Upper lobe of left lung (tissue), 6 donors: ENCODE measurements around the gene SPINK5. TPM values are rescaled to one million over a fixed set of nuclear protein-coding genes. Genes with fewer than 3 reads are reported as not detected.

Experiments used
- ATAC-seq, 2 donors: fragments of 200-7000 bp; cut with Tn5 transposase; one replicate each; pipeline ENCODE4 v1.9.1; 2022; ENCODE audit warnings: mild to moderate bottlenecking in 2 of 2, moderate library complexity in 2 of 2; ENCODE audit not compliant: low FRiP score in 2 of 2
- DNase-seq, 2 donors: peaks; one replicate each; pipeline ENCODE4 v3.0.0-alpha.2; 2019 to 2020
- H3K27ac ChIP-seq, 4 donors: fragments of 200-600 bp; sonication (generic); one replicate each; pipeline ENCODE4 v1.5.1; 2016 to 2019
- H3K27me3 ChIP-seq, 4 donors: fragments of 200-600 bp; sonication (generic); one replicate each; pipeline ENCODE4 v1.5.1; 2017 to 2019
- H3K36me3 ChIP-seq, 4 donors: fragments of 200-600 bp; sonication (generic); one replicate each; pipeline ENCODE4 v1.5.1; 2016 to 2019
- H3K4me1 ChIP-seq, 4 donors: fragments of 200-600 bp; sonication (generic); one replicate each; pipeline ENCODE4 v1.5.1; 2018 to 2019
- H3K4me3 ChIP-seq, 4 donors: fragments of 200-600 bp; sonication (generic); one replicate each; pipeline ENCODE4 v1.5.1; 2017 to 2019; ENCODE audit warnings: mild to moderate bottlenecking in 2 of 4, moderate library complexity in 1 of 4
- H3K9me3 ChIP-seq, 4 donors: fragments of 200-600 bp; sonication (generic); one replicate each; pipeline ENCODE4 v1.5.1; 2018 to 2019
- EP300 ChIP-seq, 4 donors: sonication (generic); formaldehyde crosslinking; IDR thresholded peaks; one replicate each; pipeline ENCODE4 v1.5.1; 2017; ENCODE audit warnings: antibody characterized with exemption in 4 of 4, control low read depth in 2 of 4
- POLR2A ChIP-seq, 4 donors: fragments of 450-650 bp; IDR thresholded peaks; one replicate each; pipeline ENCODE4 v1.5.1; 2016 to 2017; ENCODE audit warnings: antibody characterized with exemption in 4 of 4, mild to moderate bottlenecking in 2 of 4
- POLR2AphosphoS5 ChIP-seq, 2 donors: sonication (generic); formaldehyde crosslinking; IDR thresholded peaks; one replicate each; pipeline ENCODE4 v1.5.1; 2017; ENCODE audit warnings: antibody characterized with exemption in 2 of 2
- WGBS, 2 donors: methylation state at CpG; one replicate each; pipeline ENCODE4 v1.1.5; 2017 to 2018; 5-methylcytosine and 5-hydroxymethylcytosine counted together
- total RNA-seq, 6 donors: library from RNA; depleted of rRNA in 4 of 6; stranded (reverse); fragments of >200 nt in 4 of 6; gene quantifications; one replicate each; pipeline versions ENCODE4 v1.1.0 to v1.2.1, GENCODE V29; 2016 to 2021
- TF ChIP-seq, protein P1 (sequence below), 6 experiments: fragments of 450-650 bp in 4 of 6; fragments of 200-600 bp in 2 of 6; sonication (generic) in 2 of 6; IDR thresholded peaks; one replicate each; pipeline ENCODE4 v1.5.1; 2016 to 2019; ENCODE audit warnings: antibody characterized with exemption in 6 of 6
- donor health status: DM: no; HTN: no; CAD: no; lungs with moderate emphysema.
- donor health status: DM: no; HTN: yes; CAD: no; lungs with severe emphysema.

Gene SPINK5
- total RNA-seq, 6 donors from 2014 or later, result 0.91 to 6.2 (median 2.7) TPM

DNA sequence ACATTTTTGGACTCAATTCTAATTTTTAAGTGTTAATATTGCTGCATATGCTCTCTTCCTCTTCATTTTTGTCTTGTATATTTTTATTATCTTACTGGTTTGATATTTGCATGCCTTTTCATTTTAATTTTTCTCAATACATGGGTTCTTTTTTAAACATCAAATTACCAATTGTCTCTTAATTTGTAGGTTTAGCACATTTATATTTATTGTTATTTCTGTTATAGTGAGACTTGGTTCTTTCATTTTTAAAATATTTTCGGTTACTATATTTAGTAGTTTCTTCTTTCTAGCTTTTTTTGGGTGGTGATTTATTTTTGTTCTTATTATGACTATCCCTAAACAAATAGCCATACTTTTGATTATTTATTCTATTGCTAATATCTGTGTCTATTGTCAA lies 19.4 kb downstream of the SPINK5 start:
- Histone ChIP-seq H3K4me1 (no peaks in the 10 kb centered on the region), H3K4me3 (no peak overlapping the region), H3K9me3 (no peaks in the 10 kb centered on the region), H3K27ac (no peak overlapping the region), H3K36me3 (no peaks in the 10 kb centered on the region), H3K27me3 (no peaks in the 10 kb centered on the region)
- DNase-seq, result no peak
- no peak for TF ChIP-seq POLR2A (IDR thresholded peaks at IDR 0.05)
- TF ChIP-seq, protein P1, sequence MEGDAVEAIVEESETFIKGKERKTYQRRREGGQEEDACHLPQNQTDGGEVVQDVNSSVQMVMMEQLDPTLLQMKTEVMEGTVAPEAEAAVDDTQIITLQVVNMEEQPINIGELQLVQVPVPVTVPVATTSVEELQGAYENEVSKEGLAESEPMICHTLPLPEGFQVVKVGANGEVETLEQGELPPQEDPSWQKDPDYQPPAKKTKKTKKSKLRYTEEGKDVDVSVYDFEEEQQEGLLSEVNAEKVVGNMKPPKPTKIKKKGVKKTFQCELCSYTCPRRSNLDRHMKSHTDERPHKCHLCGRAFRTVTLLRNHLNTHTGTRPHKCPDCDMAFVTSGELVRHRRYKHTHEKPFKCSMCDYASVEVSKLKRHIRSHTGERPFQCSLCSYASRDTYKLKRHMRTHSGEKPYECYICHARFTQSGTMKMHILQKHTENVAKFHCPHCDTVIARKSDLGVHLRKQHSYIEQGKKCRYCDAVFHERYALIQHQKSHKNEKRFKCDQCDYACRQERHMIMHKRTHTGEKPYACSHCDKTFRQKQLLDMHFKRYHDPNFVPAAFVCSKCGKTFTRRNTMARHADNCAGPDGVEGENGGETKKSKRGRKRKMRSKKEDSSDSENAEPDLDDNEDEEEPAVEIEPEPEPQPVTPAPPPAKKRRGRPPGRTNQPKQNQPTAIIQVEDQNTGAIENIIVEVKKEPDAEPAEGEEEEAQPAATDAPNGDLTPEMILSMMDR (IDR thresholded peaks at IDR 0.05), result no peak
- TF ChIP-seq EP300 (IDR thresholded peaks at IDR 0.05), result no peak
- TF ChIP-seq POLR2AphosphoS5 (IDR thresholded peaks at IDR 0.05), result no peak
- WGBS, 2 donors, result 78 to 85% methylated on average over 1 of the region's 1 CpG
- ATAC-seq, result no peak

DNA sequence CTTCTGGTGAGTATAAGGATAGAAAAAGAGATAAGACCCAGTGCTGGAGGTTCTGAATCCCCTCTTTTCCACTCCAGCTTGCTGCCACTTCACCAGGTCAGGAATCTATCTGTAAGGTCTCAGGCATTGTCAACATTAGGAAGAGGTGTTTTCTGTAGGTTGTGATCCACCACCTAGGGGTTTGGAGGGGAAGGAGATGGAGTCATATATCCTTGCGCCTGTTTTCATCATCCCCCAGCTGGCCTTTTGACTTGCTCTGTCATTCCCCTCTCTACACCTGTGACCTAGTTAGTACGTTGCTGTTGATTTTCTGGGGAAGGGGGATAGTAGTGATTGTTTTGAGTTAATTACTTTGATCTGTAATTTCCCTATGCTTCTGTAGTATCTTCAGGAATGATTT lies 20.5 kb downstream of the SPINK5 start:
- 87 to 88% methylated on average over 2 of the region's 2 CpGs for WGBS, 2 donors
- ATAC-seq, result no peak
- TF ChIP-seq, protein P1 (IDR thresholded peaks at IDR 0.05), result no peak
- TF ChIP-seq EP300 (IDR thresholded peaks at IDR 0.05) (no peak), POLR2A (IDR thresholded peaks at IDR 0.05) (no peak), POLR2AphosphoS5 (IDR thresholded peaks at IDR 0.05) (no peak)
- no peaks in the 10 kb centered on the region for H3K9me3 ChIP-seq
- no peaks in the 10 kb centered on the region for H3K36me3 ChIP-seq
- H3K4me3 ChIP-seq, result no peak overlapping the region
- DNase-seq, result no peak
- no peaks in the 10 kb centered on the region for H3K4me1 ChIP-seq
- no peaks in the 10 kb centered on the region for H3K27me3 ChIP-seq
- no peak overlapping the region for H3K27ac ChIP-seq

DNA sequence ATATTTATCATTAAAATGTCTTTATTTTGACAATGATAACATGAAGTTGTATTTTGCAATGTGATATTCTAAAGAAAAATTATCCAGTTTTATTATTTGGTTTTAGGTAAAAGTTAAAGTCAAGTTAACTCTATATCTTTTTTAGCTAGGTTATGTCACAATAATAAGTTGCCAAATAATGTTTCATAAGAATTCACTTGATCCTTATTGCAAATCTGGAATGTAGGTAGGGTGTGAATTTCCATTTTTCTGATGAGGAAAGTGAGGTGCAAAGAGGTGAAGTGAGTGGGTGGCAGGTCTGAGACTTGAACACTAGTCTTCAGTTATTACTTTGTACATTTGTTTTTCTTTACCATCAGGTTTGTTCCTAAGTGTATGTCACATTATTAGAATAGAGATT lies 21.5 kb downstream of the SPINK5 start:
- no peak overlapping the region for H3K27ac ChIP-seq
- no peak overlapping the region for H3K4me3 ChIP-seq
- H3K4me1 ChIP-seq, result peaks cover 0 to 4% (median under 1%) of the 10 kb centered on the region in 4 donors
- no peaks in the 10 kb centered on the region for H3K36me3 ChIP-seq
- no peaks in the 10 kb centered on the region for H3K27me3 ChIP-seq
- H3K9me3 ChIP-seq, result no peaks in the 10 kb centered on the region
- ATAC-seq (no peak), DNase-seq (no peak)
- no peak for TF ChIP-seq EP300 (IDR thresholded peaks at IDR 0.05)
- TF ChIP-seq, protein P1 (IDR thresholded peaks at IDR 0.05), result no peak
- no peak for TF ChIP-seq POLR2AphosphoS5 (IDR thresholded peaks at IDR 0.05)
- TF ChIP-seq POLR2A (IDR thresholded peaks at IDR 0.05), result no peak

DNA sequence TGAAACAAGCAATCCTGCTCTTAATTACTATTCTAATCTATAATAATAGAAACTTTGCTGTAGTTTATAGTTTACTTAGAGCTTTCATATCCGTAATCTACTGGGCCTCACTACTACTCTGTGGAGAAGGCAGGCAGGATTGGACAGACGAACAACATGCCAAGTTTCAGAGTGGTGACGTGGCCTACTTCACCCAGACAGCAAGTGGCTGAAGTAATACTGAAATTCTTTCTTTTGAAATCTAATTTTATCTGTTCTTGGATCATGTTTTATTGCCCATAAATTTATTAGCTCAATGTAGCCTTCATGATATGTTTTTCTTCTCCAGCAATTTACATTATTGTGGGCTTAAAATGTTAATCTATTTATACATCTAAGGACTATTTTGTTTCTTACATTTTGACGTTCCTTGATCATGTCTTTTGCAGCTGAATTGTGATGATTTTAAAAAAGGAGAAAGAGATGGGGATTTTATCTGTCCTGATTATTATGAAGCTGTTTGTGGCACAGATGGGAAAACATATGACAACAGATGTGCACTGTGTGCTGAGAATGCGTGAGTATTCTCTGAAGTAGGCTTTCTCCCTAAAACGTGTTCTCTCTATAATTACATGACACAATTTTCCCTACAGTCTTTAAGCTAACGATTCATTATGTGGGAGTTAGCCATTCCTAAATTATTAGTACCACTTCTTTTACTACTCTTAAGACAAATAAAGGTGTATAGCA lies 22.4 kb downstream of the SPINK5 start:
- Histone ChIP-seq H3K27ac (no peak overlapping the region), H3K27me3 (no peaks in the 10 kb centered on the region), H3K4me1 (peaks cover 0 to 4% (median 2%) of the 10 kb centered on the region in 4 donors), H3K36me3 (no peaks in the 10 kb centered on the region), H3K4me3 (no peak overlapping the region), H3K9me3 (no peaks in the 10 kb centered on the region)
- 66 to 74% methylated on average over 7 of the region's 7 CpGs for WGBS, 2 donors
- ATAC-seq, result no peak
- TF ChIP-seq POLR2A (IDR thresholded peaks at IDR 0.05), result no peak
- no peak for TF ChIP-seq EP300 (IDR thresholded peaks at IDR 0.05)
- no peak for TF ChIP-seq POLR2AphosphoS5 (IDR thresholded peaks at IDR 0.05)
- TF ChIP-seq, protein P1 (IDR thresholded peaks at IDR 0.05), result no peak
- peak in 1 of 2 donors; percentile 71 for DNase-seq
